PC-3 (cell line): ENCODE results near the gene TNC. TPM values are rescaled to one million over a fixed set of nuclear protein-coding genes. Genes with fewer than 3 reads are reported as not detected.

Experiments
- ATAC-seq: fragments of 200-7000 bp; cut with Tn5 transposase; 2 replicates; pipeline ENCODE4 v1.9.1; 2020; ENCODE audit warnings: mild to moderate bottlenecking, moderate library complexity
- BruUV-seq: library from RNA; stranded (reverse); fragments of 400-500 nt; replicated peaks from 2 replicates; lab custom pipeline; 2021; lab: Mats Ljungman, UMichigan
- CTCF ChIA-PET: fragments of 300-600 bp; sonication (Branson Sonifier 250); formaldehyde crosslinking; loops from one replicate; lab custom pipeline; 2022; ENCODE audit warnings: antibody characterized with exemption; lab: Charles Lee
- POLR2A ChIA-PET: fragments of 300-600 bp; sonication (Branson Sonifier 250); formaldehyde crosslinking; loops from one replicate; lab custom pipeline; 2022; ENCODE audit warnings: antibody characterized with exemption; ENCODE audit not compliant: unreplicated experiment; lab: Charles Lee
- DNase-seq: peaks from one replicate; pipeline ENCODE4 v3.0.0-alpha.2; 2015
- H2AFZ ChIP-seq: fragments of 300-600 bp; sonication (generic); 2 replicates; pipeline ENCODE4 v1.6.0; 2016; ENCODE audit warnings: antibody characterized with exemption, low read length
- H3F3A ChIP-seq: fragments of 300-600 bp; sonication (generic); one replicate; pipeline ENCODE4 v1.6.0; 2017; ENCODE audit warnings: antibody characterized with exemption, low read length, control low read depth, mild to moderate bottlenecking; ENCODE audit not compliant: unreplicated experiment
- H3K27ac ChIP-seq: fragments of 300-600 bp; sonication (generic); 2 replicates; pipeline ENCODE4 v1.5.1; 2016; ENCODE audit warnings: mild to moderate bottlenecking, low read length
- H3K27me3 ChIP-seq: fragments of 300-600 bp; sonication (generic); 2 replicates; pipeline ENCODE4 v1.6.1; 2016; ENCODE audit warnings: low read length, mixed read lengths
- H3K36me3 ChIP-seq: fragments of 300-600 bp; sonication (generic); 2 replicates; pipeline ENCODE4 v1.6.1; 2016; ENCODE audit warnings: low read depth, mixed run types, low read length, mixed read lengths
- H3K4me1 ChIP-seq: fragments of 300-600 bp; sonication (generic); 2 replicates; pipeline ENCODE4 v1.5.1; 2016; ENCODE audit warnings: low read length; ENCODE audit not compliant: insufficient read depth
- H3K4me2 ChIP-seq: fragments of 300-600 bp; sonication (generic); 2 replicates; pipeline ENCODE4 v1.6.0; 2016; ENCODE audit warnings: low read length
- H3K4me3 ChIP-seq: fragments of 300-600 bp; sonication (generic); 2 replicates; pipeline ENCODE4 v1.5.1; 2016; ENCODE audit warnings: mild to moderate bottlenecking, low read length, mixed read lengths
- H3K79me2 ChIP-seq: fragments of 300-600 bp; sonication (generic); 2 replicates; pipeline ENCODE4 v1.6.1; 2017; ENCODE audit warnings: low read length, mixed read lengths
- H3K9ac ChIP-seq: fragments of 300-600 bp; sonication (generic); 2 replicates; pipeline ENCODE4 v1.6.0; 2016; ENCODE audit warnings: mild to moderate bottlenecking, low read length
- H3K9me2 ChIP-seq: fragments of 300-600 bp; sonication (generic); replicated peaks from 2 replicates; pipeline ENCODE4 v1.6.1; 2016; ENCODE audit warnings: mixed run types, low read length, mixed read lengths
- H3K9me3 ChIP-seq: fragments of 300-600 bp; sonication (generic); 2 replicates; pipeline ENCODE4 v1.6.1; 2016; ENCODE audit warnings: low read length, mixed read lengths
- H4K20me1 ChIP-seq: fragments of 300-600 bp; sonication (generic); 2 replicates; pipeline ENCODE4 v1.6.1; 2016; ENCODE audit warnings: low read length, mixed read lengths
- CTCF ChIP-seq: fragments of 300-600 bp; sonication (generic); conservative IDR thresholded peaks from 2 replicates; pipeline ENCODE4 v1.5.1; 2017; ENCODE audit warnings: antibody characterized with exemption, low read depth, mild to moderate bottlenecking, low read length
- EZH2 ChIP-seq: fragments of 300-600 bp; sonication (generic); IDR thresholded peaks from one replicate; pipeline ENCODE4 v1.6.1; 2017; ENCODE audit warnings: antibody characterized with exemption, mild to moderate bottlenecking, low read length; ENCODE audit not compliant: unreplicated experiment
- EZH2phosphoT487 ChIP-seq: fragments of 300-600 bp; sonication (generic); IDR thresholded peaks from 2 replicates; pipeline ENCODE4 v1.6.1; 2018; ENCODE audit warnings: mild to moderate bottlenecking, antibody characterized with exemption, low read length, borderline replicate concordance
- intact Hi-C: fragments of 100-400 bp; cut with micrococcal nuclease; formaldehyde crosslinking; loops from 2 replicates; pipeline ENCODE4 v1.9.0; 2023
- total RNA-seq: library from RNA; depleted of rRNA; stranded (reverse); fragments of >200 nt; gene quantifications from 2 replicates; pipeline ENCODE4 v1.2.3, GENCODE V29; 2014

TNC gene
- total RNA-seq, 1 experiment from 2014 or later = 60.1 TPM

- Histone ChIP-seq H2AFZ (no peak overlapping the region), H3K4me1 (no peaks in the 10 kb centered on the region), H3K27ac (no peak overlapping the region), H3K79me2 (no peaks in the 10 kb centered on the region), H4K20me1 (no peaks in the 10 kb centered on the region), H3K27me3 (no peaks in the 10 kb centered on the region), H3F3A (no peaks in the 10 kb centered on the region), H3K9ac (no peak overlapping the region), H3K4me3 (no peak overlapping the region), H3K4me2 (no peak overlapping the region), H3K9me2 (no peaks in the 10 kb centered on the region), H3K9me3 (no peaks in the 10 kb centered on the region), H3K36me3 (no peaks in the 10 kb centered on the region; the same call in 1 of the 2 replicates)
- ChIA-PET CTCF (no interaction called here), POLR2A (no interaction called here)
- ATAC-seq (no peak), DNase-seq (no peak)
- TF ChIP-seq EZH2phosphoT487 (no peak), EZH2 (no peak), CTCF (no peak)
- intact Hi-C loops = no loop called here
- BruUV-seq = no TSS peak
Observed at GRCh38 chr9:115043632-115044031, 74.3 kb downstream of the TNC start.

GRCh38 chr9:115042781-115043509 is 75.0 kb downstream of the TNC start:
- Histone ChIP-seq H3K9me2 (no peaks in the 10 kb centered on the region), H3K79me2 (no peaks in the 10 kb centered on the region), H4K20me1 (no peaks in the 10 kb centered on the region), H3K27me3 (no peaks in the 10 kb centered on the region), H3K27ac (no peak overlapping the region), H3K9ac (no peak overlapping the region), H3K4me2 (no peak overlapping the region), H3K9me3 (no peaks in the 10 kb centered on the region), H3F3A (no peaks in the 10 kb centered on the region), H3K4me3 (no peak overlapping the region), H3K36me3 (no peaks in the 10 kb centered on the region; the same call in 1 of the 2 replicates), H2AFZ (no peak overlapping the region), H3K4me1 (no peaks in the 10 kb centered on the region)
- ChIA-PET POLR2A (no interaction called here), CTCF (no interaction called here)
- ATAC-seq (no peak), DNase-seq (no peak)
- BruUV-seq = no TSS peak
- no peak for TF ChIP-seq EZH2phosphoT487
- no peak for TF ChIP-seq EZH2
- no peak for TF ChIP-seq CTCF
- intact Hi-C loops = no loop called here

- Histone ChIP-seq H4K20me1 (no peaks in the 10 kb centered on the region), H3K36me3 (no peaks in the 10 kb centered on the region; the same call in 1 of the 2 replicates), H3K9ac (no peak overlapping the region), H3K4me3 (no peak overlapping the region), H3K27ac (no peak overlapping the region), H3K9me2 (no peaks in the 10 kb centered on the region), H3K9me3 (no peaks in the 10 kb centered on the region), H2AFZ (no peak overlapping the region), H3K79me2 (no peaks in the 10 kb centered on the region), H3K4me1 (no peaks in the 10 kb centered on the region), H3K4me2 (no peak overlapping the region), H3F3A (no peaks in the 10 kb centered on the region), H3K27me3 (no peaks in the 10 kb centered on the region)
- intact Hi-C loops = no loop called here
- ATAC-seq (no peak), DNase-seq (no peak)
- POLR2A ChIA-PET = no interaction called here
- no TSS peak for BruUV-seq
- TF ChIP-seq CTCF = no peak
- no peak for TF ChIP-seq EZH2
- TF ChIP-seq EZH2phosphoT487 = no peak
- CTCF ChIA-PET = no interaction called here
Observed at GRCh38 chr9:115039516-115040120, 78.3 kb downstream of the TNC start.
